Gastroesophageal sphincter (tissue), 3 donors: ENCODE data around the gene XRCC3.

Experiments used
- POLR2A ChIP-seq, 2 donors: fragments of 450-650 bp; IDR thresholded peaks; one replicate each; pipeline ENCODE4 v1.6.1; 2017; ENCODE audit warnings: antibody characterized with exemption in 2 of 2, mild to moderate bottlenecking in 2 of 2, moderate library complexity in 1 of 2
- POLR2AphosphoS5 ChIP-seq: sonication (generic); formaldehyde crosslinking; IDR thresholded peaks from one replicate; pipeline ENCODE4 v1.6.1; 2017; ENCODE audit warnings: antibody characterized with exemption
- TF ChIP-seq, protein P1 (sequence below), 4 experiments: fragments of 200-600 bp in 2 of 4; fragments of 450-650 bp in 2 of 4; sonication (generic) in 1 of 4; IDR thresholded peaks; one replicate each; pipeline ENCODE4 v1.5.1; 2017 to 2019; ENCODE audit warnings: antibody characterized with exemption in 4 of 4, mild to moderate bottlenecking in 2 of 4, moderate library complexity in 2 of 4

GRCh38 chr14:103739466-103739792 lies 24.2 kb upstream of the XRCC3 start:
- TF ChIP-seq, protein P1, sequence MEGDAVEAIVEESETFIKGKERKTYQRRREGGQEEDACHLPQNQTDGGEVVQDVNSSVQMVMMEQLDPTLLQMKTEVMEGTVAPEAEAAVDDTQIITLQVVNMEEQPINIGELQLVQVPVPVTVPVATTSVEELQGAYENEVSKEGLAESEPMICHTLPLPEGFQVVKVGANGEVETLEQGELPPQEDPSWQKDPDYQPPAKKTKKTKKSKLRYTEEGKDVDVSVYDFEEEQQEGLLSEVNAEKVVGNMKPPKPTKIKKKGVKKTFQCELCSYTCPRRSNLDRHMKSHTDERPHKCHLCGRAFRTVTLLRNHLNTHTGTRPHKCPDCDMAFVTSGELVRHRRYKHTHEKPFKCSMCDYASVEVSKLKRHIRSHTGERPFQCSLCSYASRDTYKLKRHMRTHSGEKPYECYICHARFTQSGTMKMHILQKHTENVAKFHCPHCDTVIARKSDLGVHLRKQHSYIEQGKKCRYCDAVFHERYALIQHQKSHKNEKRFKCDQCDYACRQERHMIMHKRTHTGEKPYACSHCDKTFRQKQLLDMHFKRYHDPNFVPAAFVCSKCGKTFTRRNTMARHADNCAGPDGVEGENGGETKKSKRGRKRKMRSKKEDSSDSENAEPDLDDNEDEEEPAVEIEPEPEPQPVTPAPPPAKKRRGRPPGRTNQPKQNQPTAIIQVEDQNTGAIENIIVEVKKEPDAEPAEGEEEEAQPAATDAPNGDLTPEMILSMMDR (IDR thresholded peaks at IDR 0.05), result no peak
- TF ChIP-seq POLR2A (IDR thresholded peaks at IDR 0.05) (no peak), POLR2AphosphoS5 (no peak)
